Pulmonary artery endothelial cell (primary cell): ENCODE measurements around the gene CLDN5. TPM values are rescaled to one million over a fixed set of nuclear protein-coding genes. Genes with fewer than 3 reads are reported as not detected.

Experiments used
- DNase-seq: peaks from one replicate; pipeline ENCODE4 v3.0.0-alpha.2; 2011; ENCODE audit warnings: low read depth, low spot score
- total RNA-seq: library from RNA; depleted of rRNA; stranded (reverse); fragments of >200 nt; gene quantifications from 2 replicates; pipeline ENCODE4 v1.2.3, GENCODE V29; 2014

Gene CLDN5
- total RNA-seq, 1 donor from 2014 or later = 491 TPM

- no peak for DNase-seq
Observed at GRCh38 chr22:19504900-19505734, 19.1 kb downstream of the CLDN5 start.

- no peak for DNase-seq
Observed at GRCh38 chr22:19503869-19504268, 20.3 kb downstream of the CLDN5 start.

- no peak for DNase-seq
Observed at GRCh38 chr22:19503367-19503766, 20.8 kb downstream of the CLDN5 start.

- DNase-seq = no peak
Observed at GRCh38 chr22:19501897-19502447, 22.2 kb downstream of the CLDN5 start.

GRCh38 chr22:19499880-19500242 lies 24.3 kb downstream of the CLDN5 start:
- DNase-seq = no peak

- DNase-seq = no peak
Observed at GRCh38 chr22:19499236-19499879, 24.9 kb downstream of the CLDN5 start.

- no peak for DNase-seq
Observed at GRCh38 chr22:19498866-19499190, 25.4 kb downstream of the CLDN5 start.

- no peak for DNase-seq
Observed at GRCh38 chr22:19498154-19498865, 25.9 kb downstream of the CLDN5 start.

- peak; percentile 54 for DNase-seq
Observed at GRCh38 chr22:19497245-19497644, 27.0 kb downstream of the CLDN5 start.

- no peak for DNase-seq
Observed at GRCh38 chr22:19496324-19496630, 27.9 kb downstream of the CLDN5 start.

- DNase-seq = peak; percentile 26
Observed at GRCh38 chr22:19495562-19496323, 28.5 kb downstream of the CLDN5 start.

- DNase-seq = no peak
Observed at GRCh38 chr22:19494676-19495173, 29.5 kb downstream of the CLDN5 start.

- DNase-seq = no peak
Observed at GRCh38 chr22:19494001-19494560, 30.1 kb downstream of the CLDN5 start.

GRCh38 chr22:19492504-19493174 lies 31.6 kb downstream of the CLDN5 start:
- no peak for DNase-seq

GRCh38 chr22:19490628-19491230 lies 33.5 kb downstream of the CLDN5 start:
- no peak for DNase-seq

GRCh38 chr22:19488884-19489843 lies 35.0 kb downstream of the CLDN5 start:
- DNase-seq = no peak

GRCh38 chr22:19488285-19488684 lies 35.9 kb downstream of the CLDN5 start:
- DNase-seq = no peak

GRCh38 chr22:19483481-19484244 lies 40.5 kb downstream of the CLDN5 start:
- DNase-seq = peak; percentile 82
